GM23338 (cell line): ENCODE data around the gene CHCHD6. TPM values are rescaled to one million over a fixed set of nuclear protein-coding genes. Genes with fewer than 3 reads are reported as not detected.

Experiments
- ATAC-seq: fragments of 200-7000 bp; cut with Tn5 transposase; 3 replicates; pipeline ENCODE4 v1.9.1; 2020
- DNase-seq: peaks from one replicate; pipeline ENCODE4 v3.0.0-alpha.2; 2015; ENCODE audit warnings: low spot score
- H2AFZ ChIP-seq: fragments of 200-600 bp; sonication (generic); 2 replicates; pipeline ENCODE4 v1.8.0; 2016; ENCODE audit warnings: antibody characterized with exemption, mild to moderate bottlenecking, moderate library complexity
- H3F3A ChIP-seq: fragments of 200-600 bp; sonication (generic); replicated peaks from 2 replicates; pipeline ENCODE4 v1.8.0; 2017; ENCODE audit warnings: antibody characterized with exemption, mixed run types, low read depth
- H3K27ac ChIP-seq: fragments of 200-600 bp; sonication (generic); 2 replicates; pipeline ENCODE4 v1.6.1; 2016; ENCODE audit warnings: low read depth
- H3K27me3 ChIP-seq: fragments of 200-600 bp; sonication (generic); 2 replicates; pipeline ENCODE4 v1.8.0; 2016; ENCODE audit warnings: mild to moderate bottlenecking, mixed run types, moderate library complexity; ENCODE audit not compliant: insufficient read depth
- H3K36me3 ChIP-seq: fragments of 200-600 bp; sonication (generic); 2 replicates; pipeline ENCODE4 v1.8.0; 2016; ENCODE audit warnings: mild to moderate bottlenecking; ENCODE audit not compliant: insufficient read depth
- H3K4me1 ChIP-seq: fragments of 200-600 bp; sonication (generic); 2 replicates; pipeline ENCODE4 v1.8.0; 2016; ENCODE audit warnings: mild to moderate bottlenecking, moderate library complexity; ENCODE audit not compliant: insufficient read depth
- H3K4me2 ChIP-seq: fragments of 200-600 bp; sonication (generic); 2 replicates; pipeline ENCODE4 v1.7.1; 2017; ENCODE audit warnings: mixed run types
- H3K4me3 ChIP-seq: fragments of 200-600 bp; sonication (generic); 2 replicates; pipeline ENCODE4 v1.6.1; 2016; ENCODE audit warnings: mixed run types
- H3K79me2 ChIP-seq: fragments of 200-600 bp; sonication (generic); replicated peaks from 2 replicates; pipeline ENCODE4 v1.8.0; 2017; ENCODE audit warnings: mild to moderate bottlenecking; ENCODE audit not compliant: insufficient read depth
- H3K9me2 ChIP-seq: fragments of 200-600 bp; sonication (generic); 2 replicates; pipeline ENCODE4 v1.8.0; 2017; ENCODE audit not compliant: insufficient read depth
- H4K20me1 ChIP-seq: fragments of 200-600 bp; sonication (generic); replicated peaks from 2 replicates; pipeline ENCODE4 v1.8.0; 2017; ENCODE audit warnings: mild to moderate bottlenecking; ENCODE audit not compliant: insufficient read depth
- H3K27ac Mint-ChIP-seq: 2 replicates; pipeline ENCODE4 v1.8.0; 2020; ENCODE audit warnings: inconsistent platforms, mild to moderate bottlenecking, moderate library complexity, mixed read lengths
- H3K27me3 Mint-ChIP-seq: 3 replicates; pipeline ENCODE4 v1.8.0; 2022; ENCODE audit warnings: low read depth, mild to moderate bottlenecking, moderate library complexity, mixed read lengths, inconsistent platforms; ENCODE audit not compliant: insufficient read depth, poor library complexity
- H3K36me3 Mint-ChIP-seq: 3 replicates; pipeline ENCODE4 v1.8.0; 2021; ENCODE audit warnings: low read depth, mild to moderate bottlenecking, inconsistent platforms, moderate library complexity, mixed read lengths
- H3K4me1 Mint-ChIP-seq: 3 replicates; pipeline ENCODE4 v1.8.0; 2020; ENCODE audit warnings: mild to moderate bottlenecking, inconsistent platforms, mixed read lengths
- H3K4me3 Mint-ChIP-seq: 3 replicates; pipeline ENCODE4 v1.8.0; 2021; ENCODE audit warnings: moderate library complexity, mild to moderate bottlenecking, inconsistent platforms, mixed read lengths
- H3K9me3 Mint-ChIP-seq: 3 replicates; pipeline ENCODE4 v1.8.0; 2020; ENCODE audit warnings: moderate library complexity, mild to moderate bottlenecking, inconsistent platforms, mixed read lengths
- ETS1 ChIP-seq: IDR thresholded peaks from 2 replicates; pipeline ENCODE4 v1.6.1; 2016; ENCODE audit warnings: antibody characterized with exemption
- EZH2 ChIP-seq: fragments of 200-600 bp; sonication (generic); IDR thresholded peaks from one replicate; pipeline ENCODE4 v1.8.0; 2017; ENCODE audit warnings: antibody characterized with exemption, mild to moderate bottlenecking, low read depth; ENCODE audit not compliant: unreplicated experiment
- EZH2phosphoT487 ChIP-seq: fragments of 200-600 bp; sonication (generic); IDR thresholded peaks from one replicate; pipeline ENCODE4 v1.8.1; 2018; ENCODE audit warnings: antibody characterized with exemption; ENCODE audit not compliant: unreplicated experiment
- JUNB ChIP-seq: IDR thresholded peaks from one replicate; pipeline ENCODE4 v1.6.1; 2016; ENCODE audit warnings: antibody characterized with exemption; ENCODE audit not compliant: unreplicated experiment
- NANOG ChIP-seq: IDR thresholded peaks from 2 replicates; pipeline ENCODE4 v1.6.1; 2016; ENCODE audit warnings: antibody characterized with exemption, borderline replicate concordance
- POLR2AphosphoS5 ChIP-seq: IDR thresholded peaks from 2 replicates; pipeline ENCODE4 v1.6.1; 2016; ENCODE audit warnings: antibody characterized with exemption, low read depth
- STAT1 ChIP-seq: IDR thresholded peaks from one replicate; pipeline ENCODE4 v1.6.1; 2016; ENCODE audit warnings: antibody characterized with exemption; ENCODE audit not compliant: unreplicated experiment
- ZNF114 ChIP-seq: fragments of 250-450 bp; sonication (Bioruptor Pico); IDR thresholded peaks from 2 replicates; pipeline ENCODE4 v1.5.0; 2020; ENCODE audit warnings: mild to moderate bottlenecking, moderate library complexity
- ZNF331 ChIP-seq: fragments of 250-450 bp; sonication (Bioruptor Pico); IDR thresholded peaks from 2 replicates; pipeline ENCODE4 v1.5.0; 2020; ENCODE audit warnings: low read depth, mild to moderate bottlenecking, moderate library complexity
- ZNF462 ChIP-seq: fragments of 250-450 bp; sonication (Bioruptor Pico); IDR thresholded peaks from 2 replicates; pipeline ENCODE4 v1.5.0; 2020; ENCODE audit warnings: mild to moderate bottlenecking, moderate library complexity
- polyA plus RNA-seq: library from polyadenylated mRNA; unstranded; fragments of >200 nt; fragmentation: Nextera tagmentation; extraction: Ambion mirVana; gene quantifications from 2 replicates; pipeline ENCODE4 v1.2.1, GENCODE V29; 2016
- total RNA-seq: library from RNA; depleted of rRNA; stranded (reverse); fragments of >200 nt; shearing (Covaris generic); gene quantifications from 2 replicates; pipeline ENCODE4 v1.2.3, GENCODE V29; 2014
- TF ChIP-seq, protein P1 (sequence below): IDR thresholded peaks from one replicate; pipeline ENCODE4 v1.6.1; 2018; ENCODE audit warnings: antibody characterized with exemption; ENCODE audit not compliant: unreplicated experiment

Gene CHCHD6
- total and polyA plus RNA-seq, 2 experiments from 2014 or later, result 28.8 to 43.0 TPM

DNA sequence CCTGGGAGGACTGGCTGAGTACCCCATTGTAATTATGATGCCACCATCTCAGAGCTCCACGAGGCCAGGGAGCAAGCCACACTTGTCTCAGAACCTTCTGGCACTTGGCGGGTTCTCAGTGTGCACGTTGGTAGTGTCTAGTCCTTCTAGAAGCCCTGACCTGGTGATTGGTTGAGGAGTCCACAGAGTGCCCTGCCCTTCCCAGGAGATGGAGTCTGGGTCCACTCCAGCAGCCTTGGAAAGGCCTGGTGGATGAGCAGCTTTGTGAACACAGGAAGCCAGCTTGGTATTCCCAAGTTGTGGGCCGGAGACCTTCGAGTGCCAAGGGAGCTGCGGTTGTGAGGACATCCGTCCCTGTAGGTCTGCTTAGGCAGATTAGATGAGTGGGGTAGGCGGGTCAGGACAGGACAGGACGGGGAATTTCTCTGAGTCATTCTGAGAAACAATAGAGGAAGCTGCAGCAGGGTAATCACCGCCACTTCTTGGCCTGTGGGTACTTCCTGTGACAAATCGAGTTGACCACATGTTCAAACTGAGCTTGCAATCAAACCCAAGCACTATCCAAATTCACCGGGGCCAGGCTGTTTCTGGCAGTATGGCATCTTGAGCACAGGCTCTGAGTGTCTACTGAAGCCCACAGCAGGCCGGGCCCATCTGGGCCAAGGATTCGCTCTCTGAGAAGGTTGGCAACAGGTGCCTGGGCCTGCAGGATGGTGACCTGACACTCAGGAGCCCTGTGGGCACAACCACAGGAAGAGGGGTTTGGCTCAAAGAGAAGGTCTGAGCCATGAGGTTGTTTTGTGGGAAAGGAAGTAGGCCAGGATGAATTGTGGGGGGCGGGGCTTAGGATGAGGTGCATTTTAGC, 207.4 kb downstream of the CHCHD6 start (continued):
- no peak for TF ChIP-seq ZNF462 (CRISPR knock-in tag)

DNA sequence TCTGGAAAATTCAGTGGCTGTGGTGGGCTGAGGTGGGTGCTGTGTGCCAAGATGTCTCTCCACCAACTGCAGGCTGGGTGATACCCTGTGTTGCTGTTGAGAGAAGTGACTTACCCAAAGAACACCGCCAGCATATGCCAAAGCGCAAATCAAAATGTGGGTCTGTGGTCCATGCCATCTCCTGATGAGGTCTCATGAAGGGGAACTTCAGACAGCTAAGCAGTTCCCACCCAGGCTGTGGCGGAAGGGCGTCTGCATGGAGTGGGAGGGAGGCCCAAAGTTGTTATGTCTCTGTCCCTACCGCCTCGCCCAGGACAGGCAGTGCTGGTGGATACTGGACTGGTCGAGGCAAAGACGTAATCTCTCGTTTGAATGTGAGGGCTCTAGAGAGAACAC, 208.0 kb downstream of the CHCHD6 start:
- H3K27ac Mint-ChIP-seq, result peak overlapping the region; percentile 40; the same call in 1 of the 2 replicates
- Histone ChIP-seq H3K4me2 (no peak overlapping the region), H3K9me2 (no peaks in the 10 kb centered on the region), H3K4me3 (no peak overlapping the region), H3K27me3 (no peaks in the 10 kb centered on the region), H3K4me1 (no peaks in the 10 kb centered on the region), H3K36me3 (no peaks in the 10 kb centered on the region), H3K79me2 (no peaks in the 10 kb centered on the region), H4K20me1 (no peaks in the 10 kb centered on the region), H3F3A (no peaks in the 10 kb centered on the region), H3K27ac (no peak overlapping the region), H2AFZ (no peak overlapping the region)
- H3K27me3 Mint-ChIP-seq, result peaks cover 3% of the 10 kb centered on the region
- DNase-seq, result no peak
- no peak overlapping the region for H3K4me3 Mint-ChIP-seq
- no peaks in the 10 kb centered on the region for H3K9me3 Mint-ChIP-seq
- peaks cover 14% of the 10 kb centered on the region for H3K4me1 Mint-ChIP-seq
- no peak for ATAC-seq
- peaks cover 4% of the 10 kb centered on the region; the same call in 1 of the 3 replicates for H3K36me3 Mint-ChIP-seq
- TF ChIP-seq JUNB, result no peak
- TF ChIP-seq POLR2AphosphoS5, result no peak
- no peak for TF ChIP-seq ETS1
- TF ChIP-seq ZNF331 (CRISPR knock-in tag), result no peak
- no peak for TF ChIP-seq EZH2phosphoT487
- no peak for TF ChIP-seq EZH2
- no peak for TF ChIP-seq STAT1
- TF ChIP-seq NANOG, result no peak
- TF ChIP-seq ZNF114 (CRISPR knock-in tag), result no peak
- TF ChIP-seq, protein P1, sequence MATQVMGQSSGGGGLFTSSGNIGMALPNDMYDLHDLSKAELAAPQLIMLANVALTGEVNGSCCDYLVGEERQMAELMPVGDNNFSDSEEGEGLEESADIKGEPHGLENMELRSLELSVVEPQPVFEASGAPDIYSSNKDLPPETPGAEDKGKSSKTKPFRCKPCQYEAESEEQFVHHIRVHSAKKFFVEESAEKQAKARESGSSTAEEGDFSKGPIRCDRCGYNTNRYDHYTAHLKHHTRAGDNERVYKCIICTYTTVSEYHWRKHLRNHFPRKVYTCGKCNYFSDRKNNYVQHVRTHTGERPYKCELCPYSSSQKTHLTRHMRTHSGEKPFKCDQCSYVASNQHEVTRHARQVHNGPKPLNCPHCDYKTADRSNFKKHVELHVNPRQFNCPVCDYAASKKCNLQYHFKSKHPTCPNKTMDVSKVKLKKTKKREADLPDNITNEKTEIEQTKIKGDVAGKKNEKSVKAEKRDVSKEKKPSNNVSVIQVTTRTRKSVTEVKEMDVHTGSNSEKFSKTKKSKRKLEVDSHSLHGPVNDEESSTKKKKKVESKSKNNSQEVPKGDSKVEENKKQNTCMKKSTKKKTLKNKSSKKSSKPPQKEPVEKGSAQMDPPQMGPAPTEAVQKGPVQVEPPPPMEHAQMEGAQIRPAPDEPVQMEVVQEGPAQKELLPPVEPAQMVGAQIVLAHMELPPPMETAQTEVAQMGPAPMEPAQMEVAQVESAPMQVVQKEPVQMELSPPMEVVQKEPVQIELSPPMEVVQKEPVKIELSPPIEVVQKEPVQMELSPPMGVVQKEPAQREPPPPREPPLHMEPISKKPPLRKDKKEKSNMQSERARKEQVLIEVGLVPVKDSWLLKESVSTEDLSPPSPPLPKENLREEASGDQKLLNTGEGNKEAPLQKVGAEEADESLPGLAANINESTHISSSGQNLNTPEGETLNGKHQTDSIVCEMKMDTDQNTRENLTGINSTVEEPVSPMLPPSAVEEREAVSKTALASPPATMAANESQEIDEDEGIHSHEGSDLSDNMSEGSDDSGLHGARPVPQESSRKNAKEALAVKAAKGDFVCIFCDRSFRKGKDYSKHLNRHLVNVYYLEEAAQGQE, result no peak
